GM21723 (cell line): ENCODE data around the gene DUSP22.
"Not testable (repeated sequence)": the region's sequence is repeated elsewhere in the genome, so short reads cannot be mapped to it uniquely, and the experiment has no call there.

Source experiments
- ATAC-seq: cut with Tn5 transposase; IDR thresholded peaks from one replicate; pipeline ENCODE4 v1.9.1; 2021; ENCODE audit warnings: mild to moderate bottlenecking, moderate library complexity; ENCODE audit not compliant: unreplicated experiment

The DUSP22 gene

GRCh38 chr6:291697-292505 lies at the start of gene DUSP22:
Gene DUSP22 (plus strand): TSS chr6:292487. CDS start chr6:292540, 53 bp downstream.
- peak; percentile 52 for ATAC-seq

DNA sequence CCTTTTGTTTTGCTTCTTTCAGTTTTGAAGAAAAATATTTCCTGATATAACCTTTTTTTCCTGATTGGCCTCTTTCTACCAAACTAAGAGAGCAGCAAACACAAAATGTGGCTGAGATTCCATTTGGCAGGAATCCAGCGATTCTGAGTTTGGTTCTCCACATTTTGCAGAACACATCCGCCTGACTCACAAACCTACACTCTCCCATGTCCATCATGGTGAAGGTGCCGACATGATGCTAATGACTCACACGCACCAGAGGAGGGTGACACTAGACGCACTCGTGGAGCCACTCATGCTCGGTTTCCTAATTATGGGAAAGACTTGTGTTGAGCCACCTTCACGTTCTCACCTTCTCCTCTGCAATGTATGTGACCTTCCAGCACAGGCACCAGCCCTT lies 45.9 kb upstream of the DUSP22 start:
- ATAC-seq = no peak

GRCh38 chr6:247351-247750 lies 44.9 kb upstream of the DUSP22 start:
- no peak for ATAC-seq

DNA sequence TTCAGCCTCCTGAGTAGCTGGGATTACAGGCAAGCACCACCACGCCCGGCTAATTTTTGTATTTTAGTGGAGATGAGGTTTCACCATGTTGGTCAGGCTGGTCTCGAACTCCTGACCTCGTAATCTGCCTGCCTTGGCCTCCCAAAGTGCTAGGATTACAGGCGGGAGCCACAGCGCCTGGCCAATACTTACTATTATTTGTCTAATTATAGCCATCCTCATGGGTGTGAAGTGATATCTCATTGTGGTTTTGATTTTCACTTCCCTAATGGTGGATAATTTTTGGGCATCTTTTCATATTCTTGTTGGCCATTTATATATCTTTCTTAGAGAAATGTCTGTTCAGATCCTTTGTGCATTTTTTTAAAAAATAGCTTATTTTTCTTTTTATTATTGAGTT lies 44.2 kb upstream of the DUSP22 start:
- ATAC-seq = not testable (repeated sequence)

- no peak for ATAC-seq
These were observed 41.6 kb upstream of the DUSP22 start for GRCh38 chr6:250676-251075.

GRCh38 chr6:251920-252319 lies 40.4 kb upstream of the DUSP22 start:
- peak; percentile 51 for ATAC-seq

DNA sequence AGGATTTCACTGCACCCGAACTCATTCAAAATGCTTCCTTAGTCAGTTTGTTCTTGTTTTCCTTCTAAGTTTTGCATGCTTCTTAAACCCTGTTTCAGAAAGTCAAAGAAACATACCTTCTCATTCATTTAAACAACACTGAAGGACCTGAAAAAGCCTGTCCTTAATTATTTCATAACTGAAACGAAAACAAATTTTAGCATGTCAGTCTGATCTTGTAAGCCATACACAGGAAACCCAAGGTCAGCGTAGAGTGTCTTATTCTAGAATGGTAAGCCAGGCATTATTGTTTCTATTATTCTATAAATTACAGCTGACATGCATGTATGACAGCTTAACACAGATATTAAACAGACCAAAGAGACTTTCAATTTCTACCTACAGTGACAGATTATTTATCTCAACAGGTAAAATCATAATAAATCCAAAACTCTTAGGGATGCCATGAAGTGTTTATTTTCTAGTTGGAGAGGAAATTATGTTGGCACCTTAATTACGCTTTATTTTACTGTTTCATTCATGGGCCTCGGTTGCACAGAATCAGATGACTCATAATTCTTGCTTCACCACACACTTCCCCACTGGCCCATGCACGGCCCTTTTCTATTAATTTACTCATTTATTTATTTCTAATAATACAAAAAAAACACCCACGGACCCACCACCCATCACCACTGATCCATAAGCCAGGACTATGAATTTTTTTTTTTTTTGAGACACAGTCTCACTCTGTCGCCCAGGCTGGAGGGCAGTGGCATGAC lies 39.3 kb upstream of the DUSP22 start:
- no peak for ATAC-seq

GRCh38 chr6:254016-254415 lies 38.3 kb upstream of the DUSP22 start:
- ATAC-seq = no peak

DNA sequence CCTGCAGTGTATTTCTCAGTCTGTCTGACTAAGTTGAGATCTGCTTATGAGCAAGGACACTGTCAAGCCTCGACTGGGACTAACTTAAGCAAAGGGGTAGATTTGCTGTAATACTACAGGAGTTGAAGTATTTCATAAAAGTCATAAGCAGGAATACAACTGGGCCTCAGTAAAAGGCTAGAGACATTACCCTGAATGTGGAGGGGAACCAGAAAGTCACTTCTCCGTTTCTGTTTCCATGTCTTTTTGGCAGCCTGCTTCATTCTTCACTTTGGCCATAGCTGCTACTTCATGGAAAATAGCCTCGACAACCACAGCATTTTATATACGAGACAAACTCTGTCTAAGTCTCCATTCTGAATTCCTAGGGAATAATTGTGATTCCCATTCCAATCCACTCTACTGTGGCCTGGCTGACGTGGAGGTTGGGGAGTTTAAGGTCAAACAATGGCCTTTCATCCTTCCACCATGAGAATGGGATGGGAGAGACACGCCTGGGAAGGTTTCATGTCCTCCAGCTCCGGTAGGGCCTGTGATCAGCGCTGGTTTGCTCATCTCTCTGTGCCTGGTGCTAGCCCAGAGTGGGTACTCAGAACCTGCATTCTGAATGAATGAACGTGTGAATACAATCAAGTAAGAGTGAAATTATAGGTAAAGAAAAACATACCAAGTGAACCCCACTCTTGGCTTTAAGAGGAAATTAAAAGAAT lies 37.1 kb upstream of the DUSP22 start:
- no peak for ATAC-seq

DNA sequence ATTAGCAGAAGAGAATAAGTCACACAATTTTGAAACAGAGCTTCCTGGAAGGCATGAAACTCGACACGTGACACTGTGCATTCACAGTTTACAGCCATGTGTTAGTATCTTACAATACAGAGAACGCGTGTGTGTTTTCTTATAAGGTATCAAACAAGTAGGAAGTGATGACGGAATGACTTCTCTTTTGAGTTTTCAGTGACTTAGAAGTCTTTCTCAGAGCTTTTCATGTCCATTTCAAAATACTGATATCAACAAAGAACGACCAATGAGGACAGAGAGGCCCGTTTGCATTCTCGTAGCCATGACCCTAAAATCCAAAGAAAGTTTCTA lies 36.6 kb upstream of the DUSP22 start:
- no peak for ATAC-seq

- ATAC-seq = no peak
These were observed 36.1 kb upstream of the DUSP22 start for GRCh38 chr6:256169-256568.

GRCh38 chr6:257031-257725 lies 35.1 kb upstream of the DUSP22 start:
- no peak for ATAC-seq

GRCh38 chr6:257774-258173 lies 34.5 kb upstream of the DUSP22 start:
- peak; percentile 53 for ATAC-seq

DNA sequence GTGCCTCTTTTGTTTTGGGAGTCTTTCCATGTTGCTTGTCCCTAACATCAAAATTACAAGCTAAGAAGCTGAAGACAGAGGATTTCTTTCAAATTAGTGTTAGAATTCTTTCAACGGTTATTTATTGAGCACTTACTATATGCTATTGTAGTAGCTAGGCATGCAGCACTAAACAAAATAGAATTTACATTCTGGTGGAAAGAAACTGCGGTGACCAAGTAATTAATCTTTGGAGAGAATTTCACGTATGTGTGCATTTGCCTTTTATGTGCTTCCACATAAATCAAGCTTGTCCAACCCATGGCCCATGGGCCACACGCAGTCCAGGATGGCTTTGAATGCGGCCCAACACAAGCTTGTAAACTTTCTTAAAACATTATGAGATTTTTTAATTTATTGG lies 33.0 kb upstream of the DUSP22 start:
- no peak for ATAC-seq

DNA sequence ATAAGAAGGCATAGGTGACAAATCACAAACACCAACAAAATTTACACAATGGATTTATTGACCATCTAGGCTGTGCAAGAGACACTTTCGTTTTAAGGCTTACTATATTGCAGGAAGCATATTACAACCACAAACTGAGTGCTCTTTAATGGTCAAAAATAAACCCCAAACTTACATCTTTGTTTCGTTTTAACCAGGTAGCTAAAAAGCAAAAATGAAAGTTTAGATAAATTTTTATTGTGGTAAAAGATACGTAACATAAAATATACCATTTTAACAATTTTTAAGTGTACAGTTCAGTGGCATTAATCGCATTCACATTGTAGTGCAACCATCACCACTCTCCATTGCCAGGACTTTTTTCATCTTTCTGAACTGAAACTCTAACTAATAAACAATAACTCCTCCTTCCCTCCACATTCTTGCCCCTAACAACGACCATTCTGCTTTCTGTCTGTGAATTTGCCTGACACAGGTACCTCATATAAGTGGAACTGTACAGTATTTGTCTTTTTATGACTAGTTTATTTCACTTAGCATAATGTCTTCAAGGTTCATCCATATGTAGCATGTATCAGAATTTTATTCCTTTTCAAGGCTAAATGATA lies 32.3 kb upstream of the DUSP22 start:
- peak; percentile 84 for ATAC-seq

DNA sequence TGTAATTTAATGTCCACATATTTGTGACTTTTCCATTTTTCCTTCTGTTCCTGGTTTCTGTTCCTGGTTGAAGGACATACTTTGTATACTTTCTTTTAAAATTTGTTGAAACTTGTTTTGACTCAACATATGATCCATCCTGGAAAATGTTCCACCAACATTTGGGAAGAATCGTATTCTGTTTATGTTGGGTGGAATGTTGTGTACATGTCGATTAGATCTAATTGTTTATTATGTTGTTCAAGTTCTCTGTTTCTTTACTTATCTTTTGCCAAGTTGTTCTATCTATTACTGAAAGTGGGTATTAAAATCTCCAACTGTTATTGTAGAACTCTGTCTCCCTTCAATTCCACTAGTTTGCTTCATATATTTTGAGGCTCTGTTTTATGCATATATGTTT lies 27.7 kb upstream of the DUSP22 start:
- ATAC-seq = no peak

GRCh38 chr6:268394-268935 lies 23.8 kb upstream of the DUSP22 start:
- no peak for ATAC-seq

GRCh38 chr6:273551-274058 lies 18.7 kb upstream of the DUSP22 start:
- no peak for ATAC-seq

DNA sequence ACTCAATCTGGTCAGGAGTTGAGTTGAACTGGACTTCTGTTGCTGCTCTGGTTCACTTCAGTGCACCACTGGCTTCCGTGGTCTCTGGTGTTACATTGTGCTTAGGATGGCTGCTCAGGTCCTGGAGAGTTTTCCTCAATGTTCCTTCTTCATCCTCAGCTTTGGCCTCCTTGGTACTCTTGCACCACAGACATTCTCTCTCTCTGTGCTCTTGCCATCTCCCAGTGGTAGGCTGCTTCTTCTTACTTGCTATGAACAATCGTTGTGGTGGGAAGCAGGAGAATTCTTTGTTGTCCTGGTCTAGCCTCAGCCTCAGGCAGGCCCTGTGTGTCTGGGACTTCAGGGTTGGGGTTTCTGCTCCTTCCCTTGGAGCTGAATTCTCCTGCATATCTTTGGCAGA lies 14.5 kb upstream of the DUSP22 start:
- no peak for ATAC-seq

GRCh38 chr6:278494-278893 lies 13.8 kb upstream of the DUSP22 start:
- no peak for ATAC-seq
